Endothelial cell of umbilical vein (primary cell): Measurements from ENCODE around the gene TYW5. TPM values are rescaled to one million over a fixed set of nuclear protein-coding genes. Genes with fewer than 3 reads are reported as not detected.

ENCODE experiments used
- BruUV-seq: library from RNA; stranded (reverse); fragments of 400-500 nt; replicated peaks from 2 replicates; lab custom pipeline; 2021; lab: Mats Ljungman, UMichigan
- CTCF ChIA-PET: fragments of 300-600, 350-600 bp; sonication (Branson Sonifier 250); formaldehyde crosslinking; loops from one replicate; lab custom pipeline; 2021; ENCODE audit warnings: antibody characterized with exemption, inconsistent platforms; lab: Charles Lee
- POLR2A ChIA-PET: fragments of 300-600, 350-600 bp; sonication (Branson Sonifier 250); formaldehyde crosslinking; loops from one replicate; lab custom pipeline; 2021; ENCODE audit warnings: antibody characterized with exemption, inconsistent platforms; lab: Charles Lee
- DNase-seq: peaks from one replicate; pipeline ENCODE4 v3.0.0-alpha.2; 2011; ENCODE audit warnings: low read depth, low spot score
- FAIRE-seq: peaks from 2 replicates; lab custom pipeline; 2011; peaks lifted over from hg19 to GRCh38; lab: Jason Lieb, UNC
- H2AFZ ChIP-seq: 2 replicates; pipeline ENCODE4 v1.6.0; 2012; ENCODE audit warnings: low read depth, low read length, control low read depth, inconsistent platforms
- H3K27ac ChIP-seq: 2 replicates; pipeline ENCODE4 v1.5.1; 2011; ENCODE audit warnings: low read depth, mild to moderate bottlenecking, control low read depth, low read length, moderate library complexity; ENCODE audit not compliant: insufficient read depth
- H3K27me3 ChIP-seq, 2 experiments: 2 replicates each; pipeline versions ENCODE4 v1.6.0 to v1.6.1; 2011; ENCODE audit warnings: low read length in 2 of 2, mixed read lengths in 1 of 2; ENCODE audit not compliant: control insufficient read depth in 2 of 2, insufficient read depth in 2 of 2
- H3K36me3 ChIP-seq, 2 experiments: 2 replicates in 1 of 2; 3 replicates in 1 of 2; pipeline ENCODE4 v1.5.1; 2011; ENCODE audit warnings: low read length in 2 of 2, mild to moderate bottlenecking in 1 of 2, moderate library complexity in 1 of 2; ENCODE audit not compliant: control insufficient read depth in 2 of 2, insufficient read depth in 2 of 2; ENCODE audit errors: extremely low read depth in 1 of 2
- H3K4me1 ChIP-seq: 3 replicates; pipeline ENCODE4 v1.5.1; 2011; ENCODE audit warnings: mild to moderate bottlenecking, low read length; ENCODE audit not compliant: control insufficient read depth, insufficient read depth; ENCODE audit errors: extremely low read depth
- H3K4me2 ChIP-seq: 2 replicates; pipeline ENCODE4 v1.6.1; 2011; ENCODE audit warnings: low read length, control low read depth, mixed read lengths; ENCODE audit not compliant: insufficient read depth
- H3K4me3 ChIP-seq, 3 experiments: fragments of 200-600 bp in 1 of 3; sonication (generic), shearing (Covaris generic) in 1 of 3; replicated peaks in 1 of 3; 2 replicates each; pipeline ENCODE4 v1.5.1; 2011 to 2016; ENCODE audit warnings: control low read depth in 3 of 3, low read length in 3 of 3, mild to moderate bottlenecking in 2 of 3, inconsistent platforms in 1 of 3, low read depth in 1 of 3, moderate library complexity in 1 of 3; ENCODE audit not compliant: insufficient read depth in 1 of 3
- H3K79me2 ChIP-seq: 2 replicates; pipeline ENCODE4 v1.6.0; 2012; ENCODE audit warnings: low read length, inconsistent platforms; ENCODE audit not compliant: control insufficient read depth, insufficient read depth
- H3K9ac ChIP-seq: replicated peaks from 2 replicates; pipeline ENCODE3; 2011; ENCODE audit warnings: low read length, control low read depth; ENCODE audit not compliant: insufficient read depth; ENCODE audit errors: extremely low read depth
- H3K9me1 ChIP-seq: replicated peaks from 3 replicates; pipeline ENCODE4 v1.6.0; 2011; ENCODE audit warnings: mild to moderate bottlenecking, low read length; ENCODE audit not compliant: control insufficient read depth, insufficient read depth; ENCODE audit errors: extremely low read depth
- H3K9me3 ChIP-seq: replicated peaks from 2 replicates; pipeline ENCODE4 v1.5.1; 2012; ENCODE audit warnings: low read length, inconsistent platforms; ENCODE audit not compliant: control insufficient read depth, insufficient read depth
- H4K20me1 ChIP-seq: replicated peaks from 2 replicates; pipeline ENCODE3; 2011; ENCODE audit warnings: mild to moderate bottlenecking, low read length; ENCODE audit not compliant: control insufficient read depth, insufficient read depth; ENCODE audit errors: extremely low read depth
- CTCF ChIP-seq, 2 donors: IDR thresholded peaks; 1 replicate in 1 of 2; 2 replicates in 1 of 2; pipeline ENCODE4 v1.5.1; 2011; ENCODE audit warnings: low read length in 2 of 2, mild to moderate bottlenecking in 2 of 2, moderate library complexity in 2 of 2, control low read depth in 1 of 2, inconsistent platforms in 1 of 2, low read depth in 1 of 2; ENCODE audit not compliant: insufficient read depth in 1 of 2; ENCODE audit errors: extremely low read depth in 1 of 2
- EZH2 ChIP-seq: IDR thresholded peaks from 2 replicates; pipeline ENCODE4 v1.6.1; 2012; ENCODE audit warnings: borderline replicate concordance, low read depth, mild to moderate bottlenecking, moderate library complexity, low read length, inconsistent platforms; ENCODE audit not compliant: severe bottlenecking
- FOS ChIP-seq: IDR thresholded peaks from 2 replicates; pipeline ENCODE4 v1.6.1; 2011; ENCODE audit warnings: mild to moderate bottlenecking, low read length, moderate library complexity, borderline replicate concordance; ENCODE audit not compliant: insufficient read depth
- GATA2 ChIP-seq: IDR thresholded peaks from 2 replicates; pipeline ENCODE4 v1.7.0; 2011; ENCODE audit warnings: low read depth, mild to moderate bottlenecking, moderate library complexity, mixed read lengths, low read length; ENCODE audit not compliant: insufficient read length, insufficient read depth
- JUN ChIP-seq: IDR thresholded peaks from 2 replicates; pipeline ENCODE4 v1.6.1; 2011; ENCODE audit warnings: borderline replicate concordance, low read depth; ENCODE audit not compliant: insufficient read length, insufficient read depth
- MAX ChIP-seq: IDR thresholded peaks from 2 replicates; pipeline ENCODE4 v1.6.1; 2011; ENCODE audit not compliant: insufficient read depth, insufficient read length
- MYC ChIP-seq: IDR thresholded peaks from one replicate; pipeline ENCODE4 v1.6.1; 2011; ENCODE audit warnings: mild to moderate bottlenecking, low read depth, low read length
- POLR2A ChIP-seq: IDR thresholded peaks from 2 replicates; pipeline ENCODE4 v1.6.1; 2012; ENCODE audit warnings: low read depth, mild to moderate bottlenecking, control low read depth, low read length
- POLR2AphosphoS5 ChIP-seq: IDR thresholded peaks from 2 replicates; pipeline ENCODE4 v1.6.1; 2012; ENCODE audit warnings: low read depth, mild to moderate bottlenecking, control low read depth, low read length, moderate library complexity; ENCODE audit not compliant: insufficient read depth
- dilution Hi-C: fragments of 300-500 bp; cut with MboI; formaldehyde crosslinking; loops from one replicate; pipeline ENCODE4 v1.15.0; 2019; ENCODE audit warnings: low sequenced_read_pairs; ENCODE audit not compliant: extremely low pct_ligation_motif_present
- intact Hi-C: fragments of 100-400 bp; cut with micrococcal nuclease; formaldehyde crosslinking; loops from one replicate; pipeline ENCODE4 v1.10.0; 2022
- polyA plus RNA-seq, 4 experiments: library from polyadenylated mRNA; depleted of rRNA in 3 of 4; stranded (reverse) in 3 of 4; unstranded in 1 of 4; fragments of >200 nt; gene quantifications; 2 replicates each; pipeline versions ENCODE4 v1.2.1 to v1.2.3, GENCODE V29; 2011 to 2012; ENCODE audit warnings: missing spikeins in 1 of 4
- total RNA-seq: library from RNA; stranded (reverse); gene quantifications from 2 replicates; pipeline ENCODE4 v1.2.3, GENCODE V29; 2021

TYW5 gene
- total and polyA plus RNA-seq, 2 donors (not counting 3 experiments of a cell fraction or from before 2014, with no cell fraction given): 2.6 to 8.9 TPM

- TF ChIP-seq GATA2 (no peak), MYC (no peak), MAX (no peak), FOS (no peak), JUN (no peak), CTCF (IDR thresholded peaks at IDR 0.05; ENCODE audit: extremely low read depth in 1 of 2, insufficient read depth in 1 of 2, low read depth in 1 of 2, low read length in 2 of 2) (no peak), POLR2A (no peak), POLR2AphosphoS5 (no peak), EZH2 (no peak)
- Histone ChIP-seq H3K9me1 (no peaks in the 10 kb centered on the region), H3K79me2 (no peaks in the 10 kb centered on the region), H3K9ac (no peak overlapping the region), H3K27me3 (no peaks in the 10 kb centered on the region), H3K36me3 (peaks cover 6 to 15% of the 10 kb centered on the region in 2 experiments), H3K4me2 (no peak overlapping the region), H3K27ac (no peak overlapping the region), H2AFZ (no peak overlapping the region), H3K4me1 (peaks cover 4% of the 10 kb centered on the region), H3K4me3 (no peak overlapping the region), H3K9me3 (no peaks in the 10 kb centered on the region), H4K20me1 (peaks cover 2% of the 10 kb centered on the region)
- FAIRE-seq: no peak
- BruUV-seq: no TSS peak
- dilution Hi-C loops: no loop called here
- no peak for DNase-seq
- CTCF ChIA-PET: interaction anchor here (1.6 kb wide), 1 partner anchor 11 kb away, joined by 3 read pairs; no protein-coding TSS in a partner anchor
- POLR2A ChIA-PET: no interaction called here
- intact Hi-C loops: no loop called here
These were observed 22.9 kb downstream of the TYW5 start for GRCh38 chr2:199932312-199932855.
